K562 (cell line): ENCODE data around the gene EYA3. TPM values are rescaled to one million over a fixed set of nuclear protein-coding genes. Genes with fewer than 3 reads are reported as not detected.

ENCODE experiments used
- ATAC-seq: fragments of 200-7000 bp; cut with Tn5 transposase; 3 replicates; pipeline ENCODE4 v1.9.1; 2020; ENCODE audit warnings: moderate library complexity
- BruUV-seq: library from RNA; stranded (reverse); fragments of 400-500 nt; replicated peaks from 2 replicates; lab custom pipeline; 2021; lab: Mats Ljungman, UMichigan
- CTCF ChIA-PET: fragments of 300-600 bp; formaldehyde crosslinking; extraction: SDS; loops from one replicate; lab custom pipeline; 2021; ENCODE audit warnings: low intra/inter-chr PET ratio; lab: Yijun Ruan, JAX
- POLR2A ChIA-PET: fragments of 300-600, 350-650 bp; sonication (Branson Sonifier 250); formaldehyde crosslinking; extraction: SDS; loops from one replicate; lab custom pipeline; 2021; ENCODE audit warnings: antibody characterized with exemption, inconsistent platforms; lab: Yijun Ruan, JAX
- DNase-seq, 4 experiments: peaks; one replicate each; pipeline versions ENCODE4 v3.0.0 to v3.0.0-alpha.2; 2011 to 2018; ENCODE audit warnings: low spot score in 3 of 4, mixed read lengths in 3 of 4; ENCODE audit errors: extremely low read depth in 1 of 4
- FAIRE-seq: peaks from 2 replicates; lab custom pipeline; 2011; peaks lifted over from hg19 to GRCh38; lab: Jason Lieb, UNC
- H2AFZ ChIP-seq: 2 replicates; pipeline ENCODE4 v1.6.0; 2011; ENCODE audit warnings: low read depth, low read length, control low read depth, inconsistent platforms
- H3K27ac ChIP-seq: fragments of 200-600 bp; 3 replicates; pipeline ENCODE4 v1.8.0; 2011; ENCODE audit warnings: low read depth, mild to moderate bottlenecking, control low read depth, inconsistent platforms, low read length, moderate library complexity, mixed read lengths; ENCODE audit errors: extremely low read depth
- H3K27me3 ChIP-seq, 2 experiments: fragments of 300-600 bp in 1 of 2; 2 replicates in 1 of 2; 3 replicates in 1 of 2; pipeline versions ENCODE4 v1.6.0 to v1.8.0; 2011; ENCODE audit warnings: inconsistent platforms in 2 of 2, low read length in 2 of 2, mild to moderate bottlenecking in 1 of 2, mixed read lengths in 1 of 2, moderate library complexity in 1 of 2; ENCODE audit not compliant: control insufficient read depth in 2 of 2, insufficient read depth in 2 of 2
- H3K36me3 ChIP-seq: fragments of 300-600 bp; 3 replicates; pipeline ENCODE4 v1.8.0; 2011; ENCODE audit warnings: mild to moderate bottlenecking, low read length, inconsistent platforms; ENCODE audit not compliant: control insufficient read depth, insufficient read depth
- H3K4me1 ChIP-seq, 2 experiments: fragments of 200-600 bp in 1 of 2; replicated peaks in 1 of 2; 2 replicates in 1 of 2; 3 replicates in 1 of 2; pipeline versions ENCODE4 v1.5.1 to v1.8.0; 2011; ENCODE audit warnings: inconsistent platforms in 2 of 2, low read length in 2 of 2, mild to moderate bottlenecking in 1 of 2, mixed read lengths in 1 of 2, moderate library complexity in 1 of 2; ENCODE audit not compliant: control insufficient read depth in 2 of 2, insufficient read depth in 2 of 2
- H3K4me2 ChIP-seq: 2 replicates; pipeline ENCODE4 v1.6.1; 2011; ENCODE audit warnings: low read length, control low read depth, inconsistent platforms, mixed read lengths; ENCODE audit not compliant: insufficient read depth
- H3K4me3 ChIP-seq: fragments of 200-600 bp; sonication (generic), shearing (Covaris generic); 2 replicates; pipeline ENCODE4 v1.5.1; 2016; ENCODE audit warnings: control low read depth, inconsistent platforms
- H3K79me2 ChIP-seq: fragments of 200-600 bp; 3 replicates; pipeline ENCODE4 v1.8.0; 2011; ENCODE audit warnings: low read length, inconsistent platforms; ENCODE audit not compliant: control insufficient read depth, insufficient read depth
- H3K9ac ChIP-seq, 2 experiments: 2 replicates each; pipeline versions ENCODE4 v1.6.0 to v1.6.1; 2011; ENCODE audit warnings: low read depth in 2 of 2, low read length in 2 of 2, control low read depth in 1 of 2, inconsistent platforms in 1 of 2, mild to moderate bottlenecking in 1 of 2, mixed read lengths in 1 of 2; ENCODE audit not compliant: insufficient read depth in 1 of 2
- H3K9me1 ChIP-seq: one replicate; pipeline ENCODE4 v1.6.0; 2011; ENCODE audit warnings: inconsistent platforms, mild to moderate bottlenecking, low read length, moderate library complexity; ENCODE audit not compliant: control insufficient read depth, insufficient read depth
- H3K9me3 ChIP-seq: replicated peaks from 2 replicates; pipeline ENCODE4 v1.5.1; 2011; ENCODE audit warnings: low read depth, low read length, inconsistent platforms; ENCODE audit not compliant: control insufficient read depth, insufficient read depth
- H4K20me1 ChIP-seq: replicated peaks from 2 replicates; pipeline ENCODE4 v1.6.1; 2011; ENCODE audit warnings: low read length, inconsistent platforms, mixed read lengths; ENCODE audit not compliant: control insufficient read depth, insufficient read depth
- CREM ChIP-seq: IDR thresholded peaks from 2 replicates; pipeline ENCODE4 v1.6.1; 2014; ENCODE audit warnings: antibody characterized with exemption, low read depth
- IFI16 ChIP-seq: fragments of 250-450 bp; sonication (Bioruptor Pico); IDR thresholded peaks from 2 replicates; pipeline ENCODE4 v2.1.2; 2022; ENCODE audit warnings: mild to moderate bottlenecking, inconsistent platforms
- MYBL2 ChIP-seq, 2 experiments: fragments of 450-650 bp in 1 of 2; sonication (generic) in 1 of 2; formaldehyde crosslinking in 1 of 2; IDR thresholded peaks; 2 replicates each; pipeline versions ENCODE4 v1.6.1 to v1.8.1; 2017 to 2022; ENCODE audit warnings: borderline replicate concordance in 1 of 2, inconsistent platforms in 1 of 2, low read depth in 1 of 2, mild to moderate bottlenecking in 1 of 2, missing genetic modification reagents in 1 of 2, moderate library complexity in 1 of 2
- PHB2 ChIP-seq: fragments of 450-650 bp; IDR thresholded peaks from 2 replicates; pipeline ENCODE4 v1.6.1; 2017; ENCODE audit warnings: low read depth
- WGBS: fragments of 100-300 bp; shearing (Covaris generic); methylation state at CpG from one replicate; pipeline ENCODE4 v1.1.6; 2016; ENCODE audit warnings: low coverage, mixed read lengths; ENCODE audit not compliant: insufficient coverage; ENCODE audit errors: missing lambda C conversion rate; 5-methylcytosine and 5-hydroxymethylcytosine counted together
- in situ Hi-C: fragments of 300-500 bp; cut with MboI; formaldehyde crosslinking; loops from 4 replicates; pipeline ENCODE4 v1.15.0; 2018; ENCODE audit warnings: inconsistent platforms, mixed read lengths
- intact Hi-C: fragments of 100-400 bp; cut with micrococcal nuclease; formaldehyde crosslinking; loops from 2 replicates; pipeline ENCODE4 v1.14.2; 2022
- polyA plus RNA-seq, 8 experiments: library from polyadenylated mRNA; depleted of rRNA in 4 of 8; stranded (reverse) in 5 of 8; unstranded in 3 of 8; fragments of >200 nt; fragmentation: Nextera tagmentation in 2 of 8; fragmentation: Illumina TruSeq in 1 of 8; extraction: Ambion mirVana in 2 of 8; extraction: Trizol in 1 of 8; gene quantifications; 2 replicates each; pipeline versions ENCODE4 v1.2.1 to v1.2.3, GENCODE V29; 2011 to 2014; ENCODE audit warnings: inconsistent platforms in 1 of 8, missing spikeins in 1 of 8
- total RNA-seq, 7 experiments: library from RNA; depleted of rRNA in 6 of 7; stranded (reverse); fragments of >200 nt in 6 of 7; fragmentation: Illumina TruSeq in 2 of 7; extraction: Trizol in 2 of 7; gene quantifications; 2 replicates each; pipeline versions ENCODE4 v1.2.1 to v1.2.3, GENCODE V29; 2011 to 2021; ENCODE audit warnings: low replicate concordance in 1 of 7
- TF ChIP-seq, protein P1 (sequence below), 2 experiments: IDR thresholded peaks; 2 replicates each; pipeline ENCODE4 v1.6.1; 2011; ENCODE audit warnings: borderline replicate concordance in 1 of 2, control low read depth in 1 of 2, low read depth in 1 of 2, low read length in 1 of 2, mild to moderate bottlenecking in 1 of 2, mixed read lengths in 1 of 2, moderate library complexity in 1 of 2; ENCODE audit not compliant: insufficient read depth in 1 of 2, insufficient read length in 1 of 2, poor library complexity in 1 of 2, severe bottlenecking in 1 of 2; ENCODE audit errors: extremely low read depth in 1 of 2
- TF ChIP-seq, protein P2 (sequence below): fragments of 450-650 bp; IDR thresholded peaks from 2 replicates; pipeline ENCODE4 v1.6.1; 2017; ENCODE audit warnings: antibody characterized with exemption, mild to moderate bottlenecking

Gene EYA3
- total and polyA plus RNA-seq, 9 of the 15 experiments (the other 6 are each of a cell fraction or from before 2014, with no cell fraction given), result 21.7 to 64.0 (median 43.6) TPM

GRCh38 chr1:28086651-28087050 lies 1.8 kb downstream of the EYA3 start:
- in situ Hi-C loops, result no loop called here
- peak overlapping the region; percentile 76 for H3K4me3 ChIP-seq

GRCh38 chr1:28085129-28085528 lies 3.3 kb downstream of the EYA3 start:
- H3K9me3 ChIP-seq, result no peaks in the 10 kb centered on the region
- H3K4me2 ChIP-seq, result peak overlapping the region; percentile 58
- no peak for ATAC-seq
- in situ Hi-C loops (no loop called here), intact Hi-C loops (loop anchor here (5.0 kb wide), 1 partner anchor 48 kb away; no protein-coding TSS in a partner anchor)
- no peak overlapping the region for H2AFZ ChIP-seq
- 17% methylated on average over 5 of the region's 5 CpGs for WGBS
- CTCF ChIA-PET, result no interaction called here
- peaks cover 12 to 14% of the 10 kb centered on the region in 2 experiments for H3K4me1 ChIP-seq
- FAIRE-seq, result no peak
- BruUV-seq, result no TSS peak
- peak overlapping the region; percentile 8; the same call in 1 of the 2 replicates for H3K4me3 ChIP-seq
- H3K79me2 ChIP-seq, result peaks cover 80% of the 10 kb centered on the region
- POLR2A ChIA-PET, result interaction anchor here (1.3 to 2.9 kb wide), 2 partner anchors 10 to 29 kb away, joined by 3 to 16 read pairs; no protein-coding TSS in a partner anchor
- H4K20me1 ChIP-seq, result no peaks in the 10 kb centered on the region
- peaks cover 21% of the 10 kb centered on the region for H3K36me3 ChIP-seq
- peak overlapping the region; percentile 80 to 97 for H3K9ac ChIP-seq
- H3K27me3 ChIP-seq, result no peaks in the 10 kb centered on the region
- H3K27ac ChIP-seq, result peak overlapping the region; percentile 28; the same call in 1 of the 3 replicates
- H3K9me1 ChIP-seq, result no peaks in the 10 kb centered on the region
- no peak for DNase-seq
- TF ChIP-seq IFI16 (CRISPR knock-in tag), result no peak
- TF ChIP-seq, protein P1, sequence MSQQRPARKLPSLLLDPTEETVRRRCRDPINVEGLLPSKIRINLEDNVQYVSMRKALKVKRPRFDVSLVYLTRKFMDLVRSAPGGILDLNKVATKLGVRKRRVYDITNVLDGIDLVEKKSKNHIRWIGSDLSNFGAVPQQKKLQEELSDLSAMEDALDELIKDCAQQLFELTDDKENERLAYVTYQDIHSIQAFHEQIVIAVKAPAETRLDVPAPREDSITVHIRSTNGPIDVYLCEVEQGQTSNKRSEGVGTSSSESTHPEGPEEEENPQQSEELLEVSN (IDR thresholded peaks at IDR 0.05; ENCODE audit: borderline replicate concordance in 1 of 2, extremely low read depth in 1 of 2, insufficient read depth in 1 of 2, insufficient read length in 1 of 2, low read depth in 1 of 2, low read length in 1 of 2, poor library complexity in 1 of 2, severe bottlenecking in 1 of 2), result no peak
- 0 out of 2 replicates have a peak, but pooled peaks have one; percentile 62 for TF ChIP-seq PHB2
- TF ChIP-seq, protein P2, sequence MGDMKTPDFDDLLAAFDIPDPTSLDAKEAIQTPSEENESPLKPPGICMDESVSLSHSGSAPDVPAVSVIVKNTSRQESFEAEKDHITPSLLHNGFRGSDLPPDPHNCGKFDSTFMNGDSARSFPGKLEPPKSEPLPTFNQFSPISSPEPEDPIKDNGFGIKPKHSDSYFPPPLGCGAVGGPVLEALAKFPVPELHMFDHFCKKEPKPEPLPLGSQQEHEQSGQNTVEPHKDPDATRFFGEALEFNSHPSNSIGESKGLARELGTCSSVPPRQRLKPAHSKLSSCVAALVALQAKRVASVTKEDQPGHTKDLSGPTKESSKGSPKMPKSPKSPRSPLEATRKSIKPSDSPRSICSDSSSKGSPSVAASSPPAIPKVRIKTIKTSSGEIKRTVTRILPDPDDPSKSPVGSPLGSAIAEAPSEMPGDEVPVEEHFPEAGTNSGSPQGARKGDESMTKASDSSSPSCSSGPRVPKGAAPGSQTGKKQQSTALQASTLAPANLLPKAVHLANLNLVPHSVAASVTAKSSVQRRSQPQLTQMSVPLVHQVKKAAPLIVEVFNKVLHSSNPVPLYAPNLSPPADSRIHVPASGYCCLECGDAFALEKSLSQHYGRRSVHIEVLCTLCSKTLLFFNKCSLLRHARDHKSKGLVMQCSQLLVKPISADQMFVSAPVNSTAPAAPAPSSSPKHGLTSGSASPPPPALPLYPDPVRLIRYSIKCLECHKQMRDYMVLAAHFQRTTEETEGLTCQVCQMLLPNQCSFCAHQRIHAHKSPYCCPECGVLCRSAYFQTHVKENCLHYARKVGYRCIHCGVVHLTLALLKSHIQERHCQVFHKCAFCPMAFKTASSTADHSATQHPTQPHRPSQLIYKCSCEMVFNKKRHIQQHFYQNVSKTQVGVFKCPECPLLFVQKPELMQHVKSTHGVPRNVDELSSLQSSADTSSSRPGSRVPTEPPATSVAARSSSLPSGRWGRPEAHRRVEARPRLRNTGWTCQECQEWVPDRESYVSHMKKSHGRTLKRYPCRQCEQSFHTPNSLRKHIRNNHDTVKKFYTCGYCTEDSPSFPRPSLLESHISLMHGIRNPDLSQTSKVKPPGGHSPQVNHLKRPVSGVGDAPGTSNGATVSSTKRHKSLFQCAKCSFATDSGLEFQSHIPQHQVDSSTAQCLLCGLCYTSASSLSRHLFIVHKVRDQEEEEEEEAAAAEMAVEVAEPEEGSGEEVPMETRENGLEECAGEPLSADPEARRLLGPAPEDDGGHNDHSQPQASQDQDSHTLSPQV, result 0 out of 2 replicates have a peak, but pooled peaks have one; percentile 22

More at GRCh38 chr1:28086651-28087050, 1.8 kb downstream of the EYA3 start:
- FAIRE-seq (peak; percentile 42), ATAC-seq (peak; percentile 46), DNase-seq (peak in 2 of 4 experiments; percentile 65 to 72)
- Histone ChIP-seq H3K4me1 (peaks cover 12 to 14% of the 10 kb centered on the region in 2 experiments), H4K20me1 (no peaks in the 10 kb centered on the region), H3K36me3 (peaks cover 9% of the 10 kb centered on the region), H3K9me1 (no peaks in the 10 kb centered on the region), H3K27ac (peak overlapping the region; percentile 90; the same call in 2 of the 3 replicates), H3K9me3 (no peaks in the 10 kb centered on the region)
- intact Hi-C loops, result loop anchor here (1.0 to 5.0 kb wide), 2 partner anchors 49 to 146 kb away; no protein-coding TSS in a partner anchor
- 4% methylated on average over 1 of the region's 1 CpG for WGBS
- CTCF ChIA-PET, result no interaction called here
- POLR2A ChIA-PET, result interaction anchor here (0.6 to 3.4 kb wide), 10 partner anchors 8 to 161 kb away, joined by 3 to 31 read pairs (median 3); no protein-coding TSS in a partner anchor
- TF ChIP-seq MYBL2 (IDR thresholded peaks at IDR 0.05; ENCODE audit: low read depth) (peak; percentile 47; the same call in 1 of the 2 replicates), MYBL2 (CRISPR knock-in tag; IDR thresholded peaks at IDR 0.05; ENCODE audit: borderline replicate concordance) (no peak), CREM (no peak)
- TF ChIP-seq, all 486 proteins: peak for 1
- H3K79me2 ChIP-seq, result peaks cover 66% of the 10 kb centered on the region
- H2AFZ ChIP-seq, result no peak overlapping the region
- no peaks in the 10 kb centered on the region for H3K27me3 ChIP-seq
- BruUV-seq, result no TSS peak
- H3K4me2 ChIP-seq, result peak overlapping the region; percentile 59
- peak overlapping the region in 1 of 2 experiments; percentile 97; a peak in 2 of 4 replicates for H3K9ac ChIP-seq
